B cell (primary cell): ENCODE data around the gene ITGB3BP. TPM values are rescaled to one million over a fixed set of nuclear protein-coding genes. Genes with fewer than 3 reads are reported as not detected.

Experiments
- ATAC-seq: fragments of 200-7000 bp; cut with Tn5 transposase; one replicate; pipeline ENCODE4 v1.10.0; 2021; ENCODE audit warnings: low read depth, mild to moderate bottlenecking, moderate number of reproducible peaks, moderate library complexity
- CTCF ChIA-PET: fragments of 350-600 bp; sonication (Branson Sonifier 250); formaldehyde crosslinking; loops from one replicate; lab custom pipeline; 2021; ENCODE audit warnings: antibody characterized with exemption, inconsistent platforms; lab: Charles Lee
- POLR2A ChIA-PET: fragments of 350-600 bp; sonication (Branson Sonifier 250); formaldehyde crosslinking; loops from one replicate; lab custom pipeline; 2021; ENCODE audit warnings: antibody characterized with exemption; lab: Charles Lee
- DNase-seq: peaks from one replicate; pipeline ENCODE4 v3.0.0; 2013
- H2AFZ ChIP-seq: 2 replicates; pipeline ENCODE4 v1.6.1; 2012; ENCODE audit warnings: mild to moderate bottlenecking, low read depth, low read length; ENCODE audit not compliant: insufficient read depth, poor library complexity, severe bottlenecking
- H3K27ac ChIP-seq, 2 donors: 1 replicate in 1 of 2; 2 replicates in 1 of 2; pipeline ENCODE4 v1.5.1; 2012 to 2013; ENCODE audit warnings: low read length in 2 of 2, mild to moderate bottlenecking in 2 of 2, moderate library complexity in 1 of 2
- H3K27me3 ChIP-seq, 4 experiments: fragments of 200-600 bp in 1 of 4; sonication (generic) in 1 of 4; replicated peaks in 1 of 4; 1 replicate in 2 of 4; 2 replicates in 2 of 4; pipeline versions ENCODE4 v1.6.1 to v1.7.0; 2013 to 2016; ENCODE audit warnings: low read length in 3 of 4, mild to moderate bottlenecking in 2 of 4, mixed read lengths in 1 of 4, moderate library complexity in 1 of 4; ENCODE audit not compliant: insufficient read depth in 4 of 4, control insufficient read depth in 3 of 4; ENCODE audit errors: control extremely low read depth in 1 of 4
- H3K36me3 ChIP-seq, 2 experiments: replicated peaks in 1 of 2; 1 replicate in 1 of 2; 2 replicates in 1 of 2; pipeline versions ENCODE4 v1.6.1 to v1.7.1; 2013; ENCODE audit warnings: low read length in 1 of 2; ENCODE audit not compliant: insufficient read depth in 2 of 2, control insufficient read depth in 1 of 2; ENCODE audit errors: control extremely low read depth in 1 of 2, extremely low read depth in 1 of 2
- H3K4me1 ChIP-seq, 2 donors: fragments of 200-600 bp in 1 of 2; sonication (generic) in 1 of 2; 1 replicate in 1 of 2; 2 replicates in 1 of 2; pipeline versions ENCODE4 v1.5.1 to v1.6.1; 2013 to 2017; ENCODE audit warnings: low read length in 2 of 2; ENCODE audit not compliant: control insufficient read depth in 2 of 2, insufficient read depth in 2 of 2
- H3K4me2 ChIP-seq: replicated peaks from 2 replicates; pipeline ENCODE3; 2012; ENCODE audit warnings: mild to moderate bottlenecking, low read depth, low read length; ENCODE audit not compliant: poor library complexity, severe bottlenecking
- H3K4me3 ChIP-seq, 5 experiments: fragments of 200-600 bp in 1 of 5; sonication (generic) in 1 of 5; 1 replicate in 3 of 5; 2 replicates in 2 of 5; pipeline versions ENCODE4 v1.5.1 to v1.7.0; 2011 to 2016; ENCODE audit warnings: low read length in 4 of 5, mild to moderate bottlenecking in 4 of 5, low read depth in 2 of 5, control low read depth in 1 of 5, moderate library complexity in 1 of 5; ENCODE audit not compliant: insufficient read depth in 1 of 5; ENCODE audit errors: control extremely low read depth in 1 of 5, extremely low read depth in 1 of 5
- H3K79me2 ChIP-seq: fragments of 200-600 bp; sonication (generic); one replicate; pipeline ENCODE4 v1.6.0; 2016; ENCODE audit warnings: low read length; ENCODE audit not compliant: control insufficient read depth, insufficient read depth
- H3K9ac ChIP-seq: fragments of 200-600 bp; sonication (generic); 2 replicates; pipeline ENCODE4 v1.6.1; 2017; ENCODE audit warnings: mild to moderate bottlenecking, low read length, moderate library complexity
- H3K9me3 ChIP-seq, 3 donors: one replicate each; pipeline versions ENCODE4 v1.6.1 to v1.7.1; 2013; ENCODE audit warnings: low read length in 2 of 3; ENCODE audit not compliant: control insufficient read depth in 2 of 3, insufficient read depth in 1 of 3; ENCODE audit errors: control extremely low read depth in 1 of 3
- H4K20me1 ChIP-seq: 2 replicates; pipeline ENCODE4 v1.6.0; 2012; ENCODE audit warnings: mild to moderate bottlenecking, low read length; ENCODE audit not compliant: insufficient read depth, control insufficient read depth, poor library complexity, severe bottlenecking
- H3K27ac Mint-ChIP-seq: one replicate; pipeline ENCODE4 v1.8.0; 2021; ENCODE audit warnings: mixed read lengths
- H3K27me3 Mint-ChIP-seq: one replicate; pipeline ENCODE4 v1.8.0; 2021; ENCODE audit warnings: mixed read lengths
- H3K4me1 Mint-ChIP-seq: one replicate; pipeline ENCODE4 v1.8.0; 2021; ENCODE audit warnings: mixed read lengths
- H3K4me3 Mint-ChIP-seq: one replicate; pipeline ENCODE4 v1.8.0; 2021; ENCODE audit warnings: mixed read lengths
- H3K9me3 Mint-ChIP-seq: one replicate; pipeline ENCODE4 v1.8.0; 2022; ENCODE audit warnings: mixed read lengths; ENCODE audit not compliant: insufficient read depth
- CTCF ChIP-seq: fragments of 200-600 bp; IDR thresholded peaks from one replicate; pipeline ENCODE4 v1.8.0; 2022; ENCODE audit warnings: antibody characterized with exemption, mild to moderate bottlenecking
- EZH2 ChIP-seq: IDR thresholded peaks from 2 replicates; pipeline ENCODE4 v1.6.1; 2012; ENCODE audit warnings: borderline replicate concordance, low read depth, mild to moderate bottlenecking, moderate library complexity, low read length; ENCODE audit not compliant: insufficient read depth, poor library complexity, severe bottlenecking
- WGBS: methylation state at CpG from one replicate; pipeline ENCODE4 v1.1.5; 2013; ENCODE audit warnings: missing lambda C conversion rate; ENCODE audit not compliant: insufficient coverage; 5-methylcytosine and 5-hydroxymethylcytosine counted together
- intact Hi-C: fragments of 100-400 bp; cut with micrococcal nuclease; formaldehyde crosslinking; loops from one replicate; pipeline ENCODE4 v1.10.0; 2022
- polyA plus RNA-seq: library from polyadenylated mRNA; depleted of rRNA; stranded (reverse); fragments of >200 nt; gene quantifications from 2 replicates; pipeline ENCODE4 v1.2.3, GENCODE V29; 2012
- total RNA-seq, 2 donors: library from RNA; stranded (reverse); fragments of 120-200 nt in 1 of 2; gene quantifications; 1 replicate in 1 of 2; 2 replicates in 1 of 2; pipeline versions ENCODE4 v1.2.3 to v1.2.4, GENCODE V29; 2013 to 2022

ITGB3BP gene
- total and polyA plus RNA-seq, 2 donors (not counting 1 experiment from before 2014, with no cell fraction given): 12.7 to 37.4 TPM

DNA sequence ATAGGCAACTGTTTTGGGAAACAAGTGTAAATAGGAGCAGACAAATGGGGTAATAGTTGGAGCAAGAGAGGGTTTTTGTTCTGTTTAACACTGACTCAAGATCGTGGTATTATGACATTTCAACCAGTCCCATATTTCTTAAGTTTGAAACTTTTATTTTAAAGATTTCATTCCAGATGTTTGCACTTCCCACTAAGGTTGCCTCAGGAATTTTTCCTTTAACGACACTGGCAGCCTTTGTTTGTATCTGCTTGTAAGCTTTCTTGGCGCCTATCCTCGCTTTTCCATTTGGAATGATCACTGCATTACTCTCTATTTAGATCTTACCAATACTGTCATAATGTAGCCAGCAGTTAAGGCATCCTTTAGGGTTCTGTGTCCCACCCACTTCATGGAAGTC is 87.9 kb downstream of the ITGB3BP start:
- Mint-ChIP-seq H3K4me3 (no peak overlapping the region), H3K27ac (no peak overlapping the region), H3K27me3 (no peaks in the 10 kb centered on the region), H3K9me3 (peaks cover 5% of the 10 kb centered on the region), H3K4me1 (no peaks in the 10 kb centered on the region)
- no peaks in the 10 kb centered on the region for H3K79me2 ChIP-seq
- no peaks in the 10 kb centered on the region for H3K27me3 ChIP-seq
- H3K4me3 ChIP-seq: no peak overlapping the region
- H3K9me3 ChIP-seq: peaks cover 0 to 5% (median 0%) of the 10 kb centered on the region in 3 donors
- H2AFZ ChIP-seq: no peak overlapping the region
- WGBS: no CpG with 5 or more reads among the region's 4 CpGs
- no peak for ATAC-seq
- no peak overlapping the region for H3K4me2 ChIP-seq
- TF ChIP-seq CTCF (no peak), EZH2 (no peak)
- ChIA-PET POLR2A (no interaction called here), CTCF (no interaction called here)
- no peak overlapping the region for H3K27ac ChIP-seq
- no peaks in the 10 kb centered on the region for H3K4me1 ChIP-seq
- intact Hi-C loops: no loop called here
- H3K36me3 ChIP-seq: peaks cover 4 to 5% of the 10 kb centered on the region in 2 experiments
- H3K9ac ChIP-seq: no peak overlapping the region
- no peak for DNase-seq
- no peaks in the 10 kb centered on the region for H4K20me1 ChIP-seq

DNA sequence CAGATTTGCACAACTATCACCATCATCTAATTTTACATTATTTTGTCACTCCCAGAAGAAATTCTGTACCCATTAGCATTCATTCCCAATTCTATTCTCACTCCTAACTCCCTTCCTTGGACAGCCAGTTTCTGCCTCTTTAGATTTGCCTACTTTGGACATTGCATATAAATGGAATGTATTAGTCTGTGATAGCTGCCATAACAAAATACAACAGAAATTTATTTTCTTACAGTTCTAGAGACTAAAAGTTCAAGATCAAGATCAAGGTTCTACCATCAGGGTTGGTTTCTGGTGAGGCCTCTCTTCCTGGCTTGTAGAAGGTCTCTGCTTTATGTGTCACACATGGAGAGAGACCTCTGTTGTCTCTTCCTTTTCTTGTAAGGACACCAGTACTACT is 93.7 kb downstream of the ITGB3BP start:
- Histone ChIP-seq H3K79me2 (no peaks in the 10 kb centered on the region), H2AFZ (no peak overlapping the region), H3K36me3 (peaks cover 6 to 16% of the 10 kb centered on the region in 2 experiments), H3K27ac (no peak overlapping the region), H3K4me1 (no peaks in the 10 kb centered on the region), H4K20me1 (no peaks in the 10 kb centered on the region), H3K9ac (no peak overlapping the region), H3K4me2 (no peak overlapping the region), H3K4me3 (no peak overlapping the region), H3K27me3 (no peaks in the 10 kb centered on the region), H3K9me3 (peaks cover 0 to 9% (median 3%) of the 10 kb centered on the region in 3 donors)
- Mint-ChIP-seq H3K27me3 (no peaks in the 10 kb centered on the region), H3K4me3 (no peak overlapping the region), H3K4me1 (no peaks in the 10 kb centered on the region), H3K9me3 (peaks cover 11% of the 10 kb centered on the region), H3K27ac (no peak overlapping the region)
- ChIA-PET POLR2A (no interaction called here), CTCF (no interaction called here)
- ATAC-seq: no peak
- TF ChIP-seq CTCF (no peak), EZH2 (no peak)
- DNase-seq: no peak
- intact Hi-C loops: no loop called here
